ENCODE measurements around the gene NRL. TPM values are rescaled to one million over a fixed set of nuclear protein-coding genes. Genes with fewer than 3 reads are reported as not detected.

The NRL gene
- total RNA-seq, 1 experiment from 2014 or later, result 2.5 TPM

DNA sequence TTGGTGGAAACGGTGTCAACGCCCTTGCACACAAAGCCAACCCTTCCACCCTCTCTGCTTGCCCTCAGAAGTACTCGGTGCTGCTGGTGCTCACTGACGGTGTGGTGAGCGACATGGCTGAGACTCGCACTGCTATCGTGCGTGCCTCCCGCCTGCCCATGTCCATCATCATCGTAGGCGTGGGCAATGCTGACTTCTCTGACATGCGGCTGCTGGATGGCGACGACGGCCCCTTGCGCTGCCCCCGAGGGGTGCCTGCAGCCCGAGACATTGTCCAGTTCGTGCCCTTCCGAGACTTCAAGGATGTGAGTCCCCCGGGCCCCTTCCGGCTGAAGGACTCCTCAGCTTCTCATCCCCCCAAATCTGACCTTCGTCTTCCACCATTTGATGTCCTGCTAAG, 37.7 kb downstream of the NRL start:
- H3K4me1 ChIP-seq (ENCODE audit: insufficient read depth, low read length), result peaks cover 5% of the 10 kb centered on the region; the same call in 1 of the 2 replicates
- no peak overlapping the region for H2BK5ac ChIP-seq (ENCODE audit: insufficient read length, low read length)
- TF ChIP-seq, protein P1, sequence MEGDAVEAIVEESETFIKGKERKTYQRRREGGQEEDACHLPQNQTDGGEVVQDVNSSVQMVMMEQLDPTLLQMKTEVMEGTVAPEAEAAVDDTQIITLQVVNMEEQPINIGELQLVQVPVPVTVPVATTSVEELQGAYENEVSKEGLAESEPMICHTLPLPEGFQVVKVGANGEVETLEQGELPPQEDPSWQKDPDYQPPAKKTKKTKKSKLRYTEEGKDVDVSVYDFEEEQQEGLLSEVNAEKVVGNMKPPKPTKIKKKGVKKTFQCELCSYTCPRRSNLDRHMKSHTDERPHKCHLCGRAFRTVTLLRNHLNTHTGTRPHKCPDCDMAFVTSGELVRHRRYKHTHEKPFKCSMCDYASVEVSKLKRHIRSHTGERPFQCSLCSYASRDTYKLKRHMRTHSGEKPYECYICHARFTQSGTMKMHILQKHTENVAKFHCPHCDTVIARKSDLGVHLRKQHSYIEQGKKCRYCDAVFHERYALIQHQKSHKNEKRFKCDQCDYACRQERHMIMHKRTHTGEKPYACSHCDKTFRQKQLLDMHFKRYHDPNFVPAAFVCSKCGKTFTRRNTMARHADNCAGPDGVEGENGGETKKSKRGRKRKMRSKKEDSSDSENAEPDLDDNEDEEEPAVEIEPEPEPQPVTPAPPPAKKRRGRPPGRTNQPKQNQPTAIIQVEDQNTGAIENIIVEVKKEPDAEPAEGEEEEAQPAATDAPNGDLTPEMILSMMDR (conservative IDR thresholded peaks at IDR 0.05), result no peak
- no peak overlapping the region for H3K14ac ChIP-seq (ENCODE audit: insufficient read depth, low read length)
- no peaks in the 10 kb centered on the region for H3K79me1 ChIP-seq (ENCODE audit: insufficient read depth, low read depth, low read length, poor library complexity, severe bottlenecking)
- Mint-ChIP-seq H3K27me3 (ENCODE audit: low read depth) (peaks cover 12% of the 10 kb centered on the region), H3K4me3 (no peak overlapping the region), H3K9me3 (no peaks in the 10 kb centered on the region), H3K36me3 (ENCODE audit: insufficient read depth in 1 of 3, low read depth in 3 of 3) (no peaks in the 10 kb centered on the region; a peak in 1 of 7 replicates), H3K4me1 (peaks cover 35 to 44% of the 10 kb centered on the region in 2 experiments), H3K27ac (no peak overlapping the region)
- WGBS (ENCODE audit: extremely low coverage, insufficient read length, low lambda C conversion rate), result no CpG with 5 or more reads among the region's 23 CpGs
- no peak overlapping the region for H3K4me2 ChIP-seq (ENCODE audit: insufficient read depth, insufficient read length, low read length)
- H4K91ac ChIP-seq (ENCODE audit: insufficient read length, low read depth, low read length), result no peak overlapping the region
- no peak for DNase-seq
- no peak overlapping the region for H2BK15ac ChIP-seq (ENCODE audit: low read depth, low read length)
- no peaks in the 10 kb centered on the region; the same call in 1 of the 2 replicates for H3K27me3 ChIP-seq (ENCODE audit: insufficient read depth, low read length)
- no peak overlapping the region for H3K56ac ChIP-seq (ENCODE audit: insufficient read length, low read depth, low read length)
- H3K27ac ChIP-seq (ENCODE audit: insufficient read length, low read depth, low read length), result no peak overlapping the region
- no peak overlapping the region for H4K5ac ChIP-seq (ENCODE audit: insufficient read length, low read depth, low read length)
- H3K18ac ChIP-seq (ENCODE audit: insufficient read length, low read depth, low read length), result no peak overlapping the region
- H4K8ac ChIP-seq (replicated peaks; ENCODE audit: insufficient read length, low read depth, low read length), result no peak overlapping the region
- H2AK5ac ChIP-seq (ENCODE audit: insufficient read length, low read length), result no peak overlapping the region
- H3K23me2 ChIP-seq (ENCODE audit: insufficient read length, low read depth, low read length, poor library complexity, severe bottlenecking), result peaks cover 4% of the 10 kb centered on the region
- no peak overlapping the region for H2BK20ac ChIP-seq (ENCODE audit: low read depth, low read length, poor library complexity, severe bottlenecking)
- no peak overlapping the region for H2BK120ac ChIP-seq (ENCODE audit: low read depth, low read length, poor library complexity, severe bottlenecking)
- H4K20me1 ChIP-seq (ENCODE audit: control insufficient read depth, insufficient read depth, insufficient read length), result no peaks in the 10 kb centered on the region
- H3K79me2 ChIP-seq (ENCODE audit: insufficient read depth, low read length), result no peaks in the 10 kb centered on the region
- H2AFZ ChIP-seq (ENCODE audit: low read length), result no peak overlapping the region
- no peak overlapping the region for H3K23ac ChIP-seq (ENCODE audit: insufficient read length, low read depth, low read length)
- H2BK12ac ChIP-seq (ENCODE audit: insufficient read length, low read depth, low read length), result no peak overlapping the region
- H3K4ac ChIP-seq (ENCODE audit: low read depth, low read length), result no peak overlapping the region
- no peak overlapping the region for H3T11ph ChIP-seq (ENCODE audit: low read length)
- H3K9me3 ChIP-seq (ENCODE audit: control insufficient read depth, low read depth, low read length), result no peaks in the 10 kb centered on the region
- no peak overlapping the region for H3K9ac ChIP-seq (ENCODE audit: extremely low read depth, insufficient read length, low read length)

Measured in H9 (cell line).